ENCODE measurements around the gene SPRY4. TPM values are rescaled to one million over a fixed set of nuclear protein-coding genes. Genes with fewer than 3 reads are reported as not detected.

The SPRY4 gene
- total RNA-seq, 2 donors from 2014 or later = 8.4 to 21.5 TPM

DNA sequence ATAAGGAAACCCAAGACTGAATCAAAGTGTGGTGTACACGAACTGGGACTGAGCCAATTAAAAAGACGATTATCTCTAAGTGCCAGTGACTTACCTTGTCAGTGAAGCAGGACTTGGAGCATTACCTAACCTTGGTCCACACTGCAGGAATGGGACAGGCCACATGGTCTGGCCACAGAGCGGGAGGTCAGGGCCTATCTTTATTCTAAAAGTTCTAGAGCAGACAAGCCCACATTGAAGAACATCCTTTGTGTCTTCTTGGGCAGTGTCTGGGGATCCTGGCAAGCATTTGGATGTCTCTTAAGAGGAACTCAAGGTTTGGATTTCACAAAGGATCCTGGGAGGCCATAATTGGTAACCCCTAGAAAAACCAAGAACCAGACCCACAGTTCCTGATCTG lies 16.5 kb downstream of the SPRY4 start:
- Histone ChIP-seq H3K9me3 (no peaks in the 10 kb centered on the region), H3K27me3 (no peaks in the 10 kb centered on the region), H3K36me3 (no peaks in the 10 kb centered on the region), H3K4me1 (peaks cover 4% of the 10 kb centered on the region), H3K27ac (no peak overlapping the region), H3K9ac (ENCODE audit: low read depth in 2 of 2, low read length in 2 of 2) (no peak overlapping the region), H3K4me3 (no peak overlapping the region)
- DNase-seq = no peak
- intact Hi-C loops (cut with DNase I) = no loop called here
- TF ChIP-seq, protein P1, sequence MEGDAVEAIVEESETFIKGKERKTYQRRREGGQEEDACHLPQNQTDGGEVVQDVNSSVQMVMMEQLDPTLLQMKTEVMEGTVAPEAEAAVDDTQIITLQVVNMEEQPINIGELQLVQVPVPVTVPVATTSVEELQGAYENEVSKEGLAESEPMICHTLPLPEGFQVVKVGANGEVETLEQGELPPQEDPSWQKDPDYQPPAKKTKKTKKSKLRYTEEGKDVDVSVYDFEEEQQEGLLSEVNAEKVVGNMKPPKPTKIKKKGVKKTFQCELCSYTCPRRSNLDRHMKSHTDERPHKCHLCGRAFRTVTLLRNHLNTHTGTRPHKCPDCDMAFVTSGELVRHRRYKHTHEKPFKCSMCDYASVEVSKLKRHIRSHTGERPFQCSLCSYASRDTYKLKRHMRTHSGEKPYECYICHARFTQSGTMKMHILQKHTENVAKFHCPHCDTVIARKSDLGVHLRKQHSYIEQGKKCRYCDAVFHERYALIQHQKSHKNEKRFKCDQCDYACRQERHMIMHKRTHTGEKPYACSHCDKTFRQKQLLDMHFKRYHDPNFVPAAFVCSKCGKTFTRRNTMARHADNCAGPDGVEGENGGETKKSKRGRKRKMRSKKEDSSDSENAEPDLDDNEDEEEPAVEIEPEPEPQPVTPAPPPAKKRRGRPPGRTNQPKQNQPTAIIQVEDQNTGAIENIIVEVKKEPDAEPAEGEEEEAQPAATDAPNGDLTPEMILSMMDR (IDR thresholded peaks at IDR 0.05) = no peak

DNA sequence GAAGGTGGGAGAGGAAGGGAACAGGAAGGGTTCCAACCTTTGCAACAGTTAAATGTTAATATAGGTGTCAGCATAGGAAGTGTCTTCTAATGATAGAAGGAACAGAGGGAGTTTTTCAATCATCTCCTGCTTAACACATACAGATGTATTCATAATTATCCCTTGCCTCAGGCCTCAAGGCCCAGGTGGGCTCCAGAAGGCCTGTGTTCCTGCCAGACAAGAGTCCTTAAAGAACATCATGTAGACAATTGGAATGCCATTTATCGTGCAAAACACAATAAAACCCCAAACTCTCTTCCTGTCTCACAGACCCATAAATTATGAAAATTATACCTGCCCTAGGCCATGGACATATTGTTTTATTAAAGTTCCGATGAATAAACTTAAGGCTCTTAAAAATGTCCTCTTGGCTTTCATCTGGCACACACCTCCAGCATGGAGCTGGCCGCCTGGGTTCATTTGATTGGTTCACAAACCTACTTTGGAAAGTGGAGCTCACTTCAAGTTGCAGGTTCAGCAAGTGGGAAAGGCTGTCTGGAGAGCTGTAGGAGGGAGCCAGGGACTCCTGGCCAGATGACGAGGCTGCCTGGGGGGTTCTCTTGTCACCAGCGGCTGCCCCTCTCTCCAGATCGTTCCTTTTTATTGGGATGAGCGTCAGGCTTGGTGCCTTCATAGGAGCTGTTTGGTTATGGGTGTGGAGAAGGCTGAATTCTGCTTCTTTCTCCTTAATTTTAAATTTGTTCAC lies 17.5 kb downstream of the SPRY4 start:
- H3K4me1 ChIP-seq = peaks cover 4% of the 10 kb centered on the region
- intact Hi-C loops (cut with DNase I) = no loop called here
- H3K27me3 ChIP-seq = no peaks in the 10 kb centered on the region
- DNase-seq = no peak
- no peak overlapping the region for H3K27ac ChIP-seq
- H3K9me3 ChIP-seq = no peaks in the 10 kb centered on the region
- no peak overlapping the region for H3K4me3 ChIP-seq
- no peak overlapping the region for H3K9ac ChIP-seq (ENCODE audit: low read depth in 2 of 2, low read length in 2 of 2)
- H3K36me3 ChIP-seq = no peaks in the 10 kb centered on the region
- TF ChIP-seq, protein P1 (IDR thresholded peaks at IDR 0.05) = no peak

DNA sequence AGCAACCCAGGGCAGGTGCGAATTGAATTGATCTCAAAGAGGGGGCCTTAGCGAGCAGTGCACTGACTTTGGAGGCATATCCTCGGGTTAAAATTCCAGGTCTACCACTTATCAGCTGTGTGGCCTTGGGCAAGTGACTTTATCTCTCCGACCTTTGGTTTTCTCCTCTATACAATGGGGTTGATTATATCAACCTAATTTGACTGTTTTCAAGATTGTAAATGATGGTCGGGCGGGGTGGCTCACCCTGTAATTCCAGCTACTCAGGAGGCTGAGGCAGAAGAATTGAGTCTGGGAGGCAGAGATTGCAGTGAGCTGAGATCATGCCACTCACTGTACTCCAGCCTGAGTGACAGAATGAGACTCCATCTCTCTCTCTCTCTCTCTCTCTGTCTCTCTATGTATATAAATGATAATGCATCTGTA lies 18.7 kb downstream of the SPRY4 start:
- intact Hi-C loops (cut with DNase I) = no loop called here
- Histone ChIP-seq H3K27ac (no peak overlapping the region), H3K36me3 (no peaks in the 10 kb centered on the region), H3K9me3 (no peaks in the 10 kb centered on the region), H3K27me3 (no peaks in the 10 kb centered on the region), H3K4me3 (no peak overlapping the region), H3K4me1 (peaks cover 10% of the 10 kb centered on the region), H3K9ac (ENCODE audit: low read depth in 2 of 2, low read length in 2 of 2) (no peak overlapping the region)
- peak; percentile 69 for DNase-seq
- TF ChIP-seq, protein P1 (IDR thresholded peaks at IDR 0.05) = no peak

DNA sequence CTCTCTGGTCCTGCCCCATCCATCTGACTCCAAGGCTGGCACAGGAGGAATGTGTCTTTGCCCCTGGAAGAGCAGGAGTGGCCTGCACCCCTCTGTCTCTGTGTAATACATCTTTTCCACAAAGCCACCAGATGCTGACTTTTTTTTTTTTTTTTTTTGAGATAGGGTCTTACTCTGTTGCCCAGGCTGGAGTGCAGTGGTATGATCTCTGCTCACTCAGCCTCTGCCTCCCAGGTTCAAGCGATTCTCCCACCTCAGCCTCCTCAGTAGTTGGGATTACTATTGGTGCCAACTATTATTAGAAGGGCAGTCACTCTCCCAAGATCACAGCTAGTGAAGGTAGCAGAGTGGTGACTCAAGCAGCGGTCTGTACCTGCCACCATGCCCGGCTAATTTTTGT lies 19.6 kb downstream of the SPRY4 start:
- intact Hi-C loops (cut with DNase I) = no loop called here

DNA sequence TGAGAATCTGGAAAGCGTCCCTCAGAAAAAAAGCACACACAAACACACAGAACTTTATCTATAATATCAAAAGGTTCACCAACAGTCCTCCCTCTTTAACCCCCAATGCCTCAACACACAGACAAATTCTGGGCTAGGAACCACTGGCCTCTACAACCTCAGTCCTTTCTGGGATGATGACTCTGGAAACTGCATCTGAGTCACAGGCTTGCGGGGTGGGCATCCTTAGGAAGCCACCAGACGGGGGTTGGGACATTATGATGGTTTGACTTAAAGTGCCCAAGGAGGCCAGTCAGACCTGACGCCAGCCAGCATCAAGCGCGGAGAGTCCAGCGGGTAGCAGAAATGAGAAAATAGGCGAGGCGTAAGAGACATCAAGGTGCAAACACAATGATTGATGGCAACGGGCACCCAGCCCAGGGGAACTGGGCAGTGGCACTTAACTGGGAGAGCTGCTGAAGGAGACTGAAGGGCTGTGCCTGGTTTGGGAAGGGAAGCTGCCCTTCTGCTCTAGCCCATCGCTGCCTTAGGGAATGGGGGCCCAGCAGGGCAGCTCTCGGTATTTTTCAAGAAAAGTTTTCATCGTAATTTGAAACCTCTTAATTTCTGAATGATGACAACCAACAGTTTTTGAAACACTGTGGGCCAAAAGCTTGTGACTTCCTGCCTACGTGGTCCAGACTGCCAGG lies 20.7 kb downstream of the SPRY4 start:
- Histone ChIP-seq H3K27ac (no peak overlapping the region), H3K4me1 (peaks cover 10% of the 10 kb centered on the region), H3K4me3 (no peak overlapping the region), H3K27me3 (no peaks in the 10 kb centered on the region), H3K9me3 (no peaks in the 10 kb centered on the region), H3K9ac (ENCODE audit: low read depth in 2 of 2, low read length in 2 of 2) (no peak overlapping the region), H3K36me3 (no peaks in the 10 kb centered on the region)
- peak; percentile 77 for DNase-seq
- TF ChIP-seq, protein P1 (IDR thresholded peaks at IDR 0.05) = no peak
- intact Hi-C loops (cut with DNase I) = no loop called here

More for the DNA sequence above, 19.6 kb downstream of the SPRY4 start:
- no peak overlapping the region for H3K4me3 ChIP-seq
- DNase-seq = no peak
- TF ChIP-seq, protein P1 (IDR thresholded peaks at IDR 0.05) = no peak
- H3K9ac ChIP-seq (ENCODE audit: low read depth in 2 of 2, low read length in 2 of 2) = no peak overlapping the region
- peaks cover 10% of the 10 kb centered on the region for H3K4me1 ChIP-seq
- H3K27me3 ChIP-seq = no peaks in the 10 kb centered on the region
- no peaks in the 10 kb centered on the region for H3K9me3 ChIP-seq
- H3K36me3 ChIP-seq = no peaks in the 10 kb centered on the region
- H3K27ac ChIP-seq = no peak overlapping the region

Measured in colonic mucosa (tissue), 4 donors.